HCT116 (cell line): ENCODE data around the gene RCAN2. TPM values are rescaled to one million over a fixed set of nuclear protein-coding genes. Genes with fewer than 3 reads are reported as not detected.

Experiments
- ATAC-seq: fragments of 200-7000 bp; cut with Tn5 transposase; 2 replicates; pipeline ENCODE4 v1.9.1; 2020; ENCODE audit warnings: mild to moderate bottlenecking, moderate library complexity
- BruUV-seq: library from RNA; stranded (reverse); fragments of 400-500 nt; replicated peaks from 2 replicates; lab custom pipeline; 2021; lab: Mats Ljungman, UMichigan
- CTCF ChIA-PET: fragments of 300-600 bp; sonication (Branson Sonifier 250); formaldehyde crosslinking; loops from one replicate; lab custom pipeline; 2021; ENCODE audit warnings: antibody characterized with exemption; lab: Charles Lee
- POLR2A ChIA-PET: fragments of 300-600, 350-600 bp; sonication (Branson Sonifier 250); formaldehyde crosslinking; loops from one replicate; lab custom pipeline; 2021; ENCODE audit warnings: antibody characterized with exemption; lab: Charles Lee
- RAD21 ChIA-PET, 2 experiments: fragments of 300-600 bp; sonication (Branson Sonifier 250); formaldehyde crosslinking; loops; one replicate each; lab custom pipeline; 2023; ENCODE audit warnings: low total read pairs in 2 of 2; ENCODE audit not compliant: uncharacterized antibody in 2 of 2, unreplicated experiment in 2 of 2, low non-redundant PET in 1 of 2; lab: Charles Lee
- DNase-seq: peaks from one replicate; pipeline ENCODE4 v3.0.0-alpha.2; 2010; ENCODE audit warnings: low read depth, low spot score
- H2AFZ ChIP-seq: fragments of 200-600 bp; shearing (Covaris generic), sonication (generic); 2 replicates; pipeline ENCODE4 v1.6.1; 2017; ENCODE audit warnings: low read depth, mixed run types, mixed read lengths, antibody characterized with exemption, low read length; ENCODE audit not compliant: poor library complexity, severe bottlenecking
- H3K27ac ChIP-seq: 2 replicates; pipeline ENCODE4 v1.5.1; 2012; ENCODE audit warnings: low read depth, low read length
- H3K27me3 ChIP-seq: fragments of 200-600 bp; sonication (generic); 2 replicates; pipeline ENCODE4 v1.6.1; 2016; ENCODE audit warnings: mixed run types, low read length, mixed read lengths; ENCODE audit not compliant: insufficient read depth
- H3K36me3 ChIP-seq, 2 experiments: fragments of 200-500 bp in 1 of 2; fragments of 200-600 bp in 1 of 2; sonication (Bioruptor generic) in 1 of 2; sonication (generic) in 1 of 2; 2 replicates each; pipeline versions ENCODE4 v1.5.1 to v1.6.1; 2014 to 2016; ENCODE audit warnings: low read length in 2 of 2, inconsistent platforms in 1 of 2, mixed read lengths in 1 of 2, mixed run types in 1 of 2; ENCODE audit not compliant: insufficient read depth in 2 of 2, control insufficient read depth in 1 of 2
- H3K4me1 ChIP-seq, 2 experiments: fragments of 200-600 bp in 1 of 2; sonication (generic) in 1 of 2; 2 replicates each; pipeline versions ENCODE4 v1.5.1 to v1.6.1; 2012 to 2017; ENCODE audit warnings: low read length in 2 of 2, inconsistent platforms in 1 of 2, mild to moderate bottlenecking in 1 of 2, mixed read lengths in 1 of 2, mixed run types in 1 of 2, moderate library complexity in 1 of 2; ENCODE audit not compliant: insufficient read depth in 2 of 2, control insufficient read depth in 1 of 2
- H3K4me2 ChIP-seq: fragments of 200-600 bp; sonication (generic); 2 replicates; pipeline ENCODE4 v1.6.1; 2017; ENCODE audit warnings: mixed run types, low read length, mixed read lengths
- H3K4me3 ChIP-seq, 2 experiments: fragments of 200-600 bp in 1 of 2; sonication (generic) in 1 of 2; replicated peaks in 1 of 2; 2 replicates each; pipeline ENCODE4 v1.5.1; 2011 to 2016; ENCODE audit warnings: low read length in 2 of 2, control low read depth in 1 of 2, low read depth in 1 of 2, mild to moderate bottlenecking in 1 of 2, mixed read lengths in 1 of 2, mixed run types in 1 of 2
- H3K79me2 ChIP-seq: fragments of 200-600 bp; sonication (generic); 2 replicates; pipeline ENCODE4 v1.6.1; 2017; ENCODE audit warnings: mild to moderate bottlenecking, mixed run types, low read length, moderate library complexity, mixed read lengths; ENCODE audit not compliant: insufficient read depth
- H3K9ac ChIP-seq: fragments of 200-600 bp; sonication (generic); 2 replicates; pipeline ENCODE4 v1.6.1; 2016; ENCODE audit warnings: low read length, mixed read lengths
- H3K9me2 ChIP-seq: fragments of 200-600 bp; sonication (generic), shearing (Covaris generic); 2 replicates; pipeline ENCODE4 v1.6.1; 2017; ENCODE audit warnings: mixed run types, mild to moderate bottlenecking, moderate library complexity; ENCODE audit not compliant: insufficient read depth
- H3K9me3 ChIP-seq, 2 experiments: fragments of 200-500 bp in 1 of 2; fragments of 200-600 bp in 1 of 2; sonication (Bioruptor generic) in 1 of 2; sonication (generic) in 1 of 2; 2 replicates each; pipeline ENCODE4 v1.6.1; 2014 to 2017; ENCODE audit warnings: low read length in 2 of 2, mixed read lengths in 2 of 2, inconsistent platforms in 1 of 2, low read depth in 1 of 2, mild to moderate bottlenecking in 1 of 2, mixed run types in 1 of 2, moderate library complexity in 1 of 2; ENCODE audit not compliant: control insufficient read depth in 1 of 2, insufficient read depth in 1 of 2
- H4K20me1 ChIP-seq: fragments of 200-600 bp; sonication (generic), shearing (Covaris generic); 2 replicates; pipeline ENCODE4 v1.6.1; 2017; ENCODE audit warnings: mixed run types, mild to moderate bottlenecking, moderate library complexity; ENCODE audit not compliant: insufficient read depth
- EGR1 ChIP-seq: IDR thresholded peaks from 2 replicates; pipeline ENCODE4 v1.6.1; 2012; ENCODE audit warnings: low read depth
- ELF1 ChIP-seq: IDR thresholded peaks from 2 replicates; pipeline ENCODE4 v1.6.1; 2012; ENCODE audit warnings: low read depth, borderline replicate concordance
- JUND ChIP-seq: IDR thresholded peaks from 2 replicates; pipeline ENCODE4 v1.6.1; 2012
- RAD21 ChIP-seq: IDR thresholded peaks from 2 replicates; pipeline ENCODE4 v1.6.1; 2012; ENCODE audit warnings: low read depth, mild to moderate bottlenecking
- intact Hi-C: fragments of 100-400 bp; cut with micrococcal nuclease; formaldehyde crosslinking; loops from 2 replicates; pipeline ENCODE4 v1.10.0; 2022
- total RNA-seq: library from RNA; stranded (reverse); gene quantifications from one replicate; pipeline ENCODE4 v1.2.1, GENCODE V29; 2021; ENCODE audit not compliant: unreplicated experiment
- TF ChIP-seq, protein P1 (sequence below): IDR thresholded peaks from 2 replicates; pipeline ENCODE4 v1.6.1; 2012; ENCODE audit warnings: low read depth

Gene RCAN2
- total RNA-seq, 1 experiment from 2014 or later, result 0.57 TPM

DNA sequence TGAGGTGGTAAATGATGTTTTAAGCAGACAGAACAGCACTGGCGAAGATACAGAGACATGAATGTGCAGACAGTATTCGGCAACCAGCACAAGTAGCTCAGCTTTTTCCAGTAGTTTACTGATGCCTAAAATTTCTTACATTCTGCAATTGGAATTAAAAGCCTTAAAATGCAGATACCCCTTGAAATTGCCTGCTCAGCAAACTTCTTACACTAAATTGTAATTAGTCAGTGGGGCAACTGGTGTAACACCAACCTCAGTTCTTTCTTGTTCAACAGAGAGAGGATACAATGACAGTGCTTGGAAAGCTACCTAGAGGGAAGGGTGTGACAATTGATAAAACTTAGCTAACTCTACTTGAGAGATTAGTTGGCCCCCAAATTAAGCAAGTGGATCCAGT, 199.4 kb downstream of the RCAN2 start (continued):
- TF ChIP-seq, protein P1, sequence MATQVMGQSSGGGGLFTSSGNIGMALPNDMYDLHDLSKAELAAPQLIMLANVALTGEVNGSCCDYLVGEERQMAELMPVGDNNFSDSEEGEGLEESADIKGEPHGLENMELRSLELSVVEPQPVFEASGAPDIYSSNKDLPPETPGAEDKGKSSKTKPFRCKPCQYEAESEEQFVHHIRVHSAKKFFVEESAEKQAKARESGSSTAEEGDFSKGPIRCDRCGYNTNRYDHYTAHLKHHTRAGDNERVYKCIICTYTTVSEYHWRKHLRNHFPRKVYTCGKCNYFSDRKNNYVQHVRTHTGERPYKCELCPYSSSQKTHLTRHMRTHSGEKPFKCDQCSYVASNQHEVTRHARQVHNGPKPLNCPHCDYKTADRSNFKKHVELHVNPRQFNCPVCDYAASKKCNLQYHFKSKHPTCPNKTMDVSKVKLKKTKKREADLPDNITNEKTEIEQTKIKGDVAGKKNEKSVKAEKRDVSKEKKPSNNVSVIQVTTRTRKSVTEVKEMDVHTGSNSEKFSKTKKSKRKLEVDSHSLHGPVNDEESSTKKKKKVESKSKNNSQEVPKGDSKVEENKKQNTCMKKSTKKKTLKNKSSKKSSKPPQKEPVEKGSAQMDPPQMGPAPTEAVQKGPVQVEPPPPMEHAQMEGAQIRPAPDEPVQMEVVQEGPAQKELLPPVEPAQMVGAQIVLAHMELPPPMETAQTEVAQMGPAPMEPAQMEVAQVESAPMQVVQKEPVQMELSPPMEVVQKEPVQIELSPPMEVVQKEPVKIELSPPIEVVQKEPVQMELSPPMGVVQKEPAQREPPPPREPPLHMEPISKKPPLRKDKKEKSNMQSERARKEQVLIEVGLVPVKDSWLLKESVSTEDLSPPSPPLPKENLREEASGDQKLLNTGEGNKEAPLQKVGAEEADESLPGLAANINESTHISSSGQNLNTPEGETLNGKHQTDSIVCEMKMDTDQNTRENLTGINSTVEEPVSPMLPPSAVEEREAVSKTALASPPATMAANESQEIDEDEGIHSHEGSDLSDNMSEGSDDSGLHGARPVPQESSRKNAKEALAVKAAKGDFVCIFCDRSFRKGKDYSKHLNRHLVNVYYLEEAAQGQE, result no peak
- TF ChIP-seq, all 23 proteins: peak for 0

DNA sequence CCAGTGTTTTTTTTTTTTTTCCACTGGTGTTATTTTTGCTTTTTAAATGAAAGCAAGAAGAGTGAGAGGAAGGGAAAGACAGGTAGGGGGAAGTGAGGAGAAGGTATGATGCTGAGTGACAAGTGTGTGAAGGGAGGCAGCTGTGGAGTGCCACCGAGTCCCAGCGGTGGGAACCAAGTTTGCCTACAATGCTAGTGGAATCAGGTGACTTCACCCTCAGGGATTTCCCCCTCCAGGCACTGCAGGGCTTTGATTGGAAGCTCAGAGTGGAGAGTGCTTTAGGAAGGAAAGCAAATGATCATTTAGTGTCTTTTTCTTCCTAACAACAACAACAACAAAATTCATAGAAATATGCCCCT, 200.0 kb downstream of the RCAN2 start:
- ChIA-PET CTCF (no interaction called here), RAD21 (no interaction called here), POLR2A (no interaction called here)
- Histone ChIP-seq H3K27ac (no peak overlapping the region), H3K36me3 (no peaks in the 10 kb centered on the region), H3K79me2 (no peaks in the 10 kb centered on the region), H3K9me2 (no peaks in the 10 kb centered on the region), H3K4me1 (no peaks in the 10 kb centered on the region), H3K27me3 (no peaks in the 10 kb centered on the region), H3K9ac (no peak overlapping the region), H4K20me1 (no peaks in the 10 kb centered on the region), H3K4me2 (no peak overlapping the region), H3K9me3 (no peaks in the 10 kb centered on the region), H2AFZ (no peak overlapping the region), H3K4me3 (no peak overlapping the region)
- TF ChIP-seq RAD21, result no peak
- TF ChIP-seq JUND, result no peak
- no peak for TF ChIP-seq EGR1
- TF ChIP-seq ELF1, result no peak
- TF ChIP-seq, protein P1, result no peak
- DNase-seq (no peak), ATAC-seq (no peak)
- intact Hi-C loops, result no loop called here
- BruUV-seq, result no TSS peak
